ENCODE measurements around the gene GABRE. TPM values are rescaled to one million over a fixed set of nuclear protein-coding genes. Genes with fewer than 3 reads are reported as not detected.

Gene GABRE
- total RNA-seq, 2 experiments from 2014 or later: not detected

DNA sequence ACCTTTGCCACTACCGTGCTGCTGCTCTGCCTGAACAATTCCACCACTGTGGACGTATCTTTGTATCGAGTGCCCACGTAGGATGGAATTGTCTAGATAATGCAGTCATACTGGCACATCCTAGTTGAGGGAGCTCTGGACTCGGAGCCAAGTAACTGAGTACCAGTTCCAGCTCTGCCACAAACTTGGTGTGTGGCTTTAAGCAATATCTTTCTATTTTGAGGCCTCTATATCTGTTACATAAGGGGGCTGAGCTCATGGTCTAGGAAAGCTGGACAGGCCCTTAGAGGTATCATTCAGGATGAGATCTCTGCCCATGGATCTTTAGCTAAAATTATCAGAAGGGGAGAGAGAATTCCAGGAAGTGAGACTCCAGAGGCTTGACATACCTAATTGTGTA, 12.4 kb downstream of the GABRE start:
- Histone ChIP-seq H3K9me3 (ENCODE audit: control insufficient read depth in 1 of 2, insufficient read depth in 1 of 2, low read length in 2 of 2) (no peaks in the 10 kb centered on the region), H3K4me1 (ENCODE audit: insufficient read depth, low read length) (no peaks in the 10 kb centered on the region), H3K4me3 (ENCODE audit: low read length) (no peak overlapping the region), H3K27ac (ENCODE audit: low read depth in 1 of 2, low read length in 2 of 2) (no peak overlapping the region), H3K36me3 (ENCODE audit: insufficient read depth, low read length) (no peaks in the 10 kb centered on the region), H3K27me3 (ENCODE audit: control insufficient read depth in 1 of 2, insufficient read depth in 2 of 2, low read length in 2 of 2) (no peaks in the 10 kb centered on the region)
- no peaks in the 10 kb centered on the region for H3K27me3 Mint-ChIP-seq
- no peaks in the 10 kb centered on the region for H3K4me1 Mint-ChIP-seq (ENCODE audit: low read depth)
- ATAC-seq (ENCODE audit: poor library complexity) (no peak), DNase-seq (no peak)
- no peaks in the 10 kb centered on the region for H3K9me3 Mint-ChIP-seq
- CTCF ChIA-PET: no interaction called here
- H3K4me3 Mint-ChIP-seq: no peak overlapping the region
- intact Hi-C loops (cut with DNase I, micrococcal nuclease): no loop called here
- no peaks in the 10 kb centered on the region for H3K36me3 Mint-ChIP-seq (ENCODE audit: low read depth)
- no peak overlapping the region for H3K27ac Mint-ChIP-seq
- TF ChIP-seq, protein P1, sequence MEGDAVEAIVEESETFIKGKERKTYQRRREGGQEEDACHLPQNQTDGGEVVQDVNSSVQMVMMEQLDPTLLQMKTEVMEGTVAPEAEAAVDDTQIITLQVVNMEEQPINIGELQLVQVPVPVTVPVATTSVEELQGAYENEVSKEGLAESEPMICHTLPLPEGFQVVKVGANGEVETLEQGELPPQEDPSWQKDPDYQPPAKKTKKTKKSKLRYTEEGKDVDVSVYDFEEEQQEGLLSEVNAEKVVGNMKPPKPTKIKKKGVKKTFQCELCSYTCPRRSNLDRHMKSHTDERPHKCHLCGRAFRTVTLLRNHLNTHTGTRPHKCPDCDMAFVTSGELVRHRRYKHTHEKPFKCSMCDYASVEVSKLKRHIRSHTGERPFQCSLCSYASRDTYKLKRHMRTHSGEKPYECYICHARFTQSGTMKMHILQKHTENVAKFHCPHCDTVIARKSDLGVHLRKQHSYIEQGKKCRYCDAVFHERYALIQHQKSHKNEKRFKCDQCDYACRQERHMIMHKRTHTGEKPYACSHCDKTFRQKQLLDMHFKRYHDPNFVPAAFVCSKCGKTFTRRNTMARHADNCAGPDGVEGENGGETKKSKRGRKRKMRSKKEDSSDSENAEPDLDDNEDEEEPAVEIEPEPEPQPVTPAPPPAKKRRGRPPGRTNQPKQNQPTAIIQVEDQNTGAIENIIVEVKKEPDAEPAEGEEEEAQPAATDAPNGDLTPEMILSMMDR (IDR thresholded peaks at IDR 0.05): no peak
- POLR2A ChIA-PET: no interaction called here

DNA sequence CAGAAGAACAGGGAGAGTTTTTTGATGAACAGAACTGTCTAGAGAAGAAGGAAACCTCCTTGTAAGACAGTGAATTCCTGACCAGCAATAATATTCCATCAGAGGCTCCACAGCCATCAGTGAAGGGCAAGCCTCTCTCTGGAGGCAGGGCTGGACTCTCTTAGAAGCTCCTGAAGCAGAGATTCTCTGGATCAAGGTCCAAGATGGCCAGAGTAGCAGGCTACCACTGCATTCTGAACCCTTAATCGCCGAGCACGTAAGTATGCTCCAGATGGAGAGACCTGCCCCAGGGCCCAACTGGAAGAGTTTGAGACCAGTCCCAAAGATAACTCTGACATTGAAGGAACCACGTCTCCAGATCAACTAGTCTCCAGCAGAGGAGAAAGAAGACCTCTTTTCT, 16.4 kb downstream of the GABRE start:
- Mint-ChIP-seq H3K36me3 (ENCODE audit: low read depth) (no peaks in the 10 kb centered on the region), H3K4me3 (no peak overlapping the region), H3K9me3 (no peaks in the 10 kb centered on the region), H3K4me1 (ENCODE audit: low read depth) (no peaks in the 10 kb centered on the region), H3K27ac (no peak overlapping the region), H3K27me3 (no peaks in the 10 kb centered on the region)
- no peak for DNase-seq
- Histone ChIP-seq H3K9me3 (ENCODE audit: control insufficient read depth in 1 of 2, insufficient read depth in 1 of 2, low read length in 2 of 2) (peaks cover 0 to 3% of the 10 kb centered on the region in 2 experiments), H3K4me3 (ENCODE audit: low read length) (no peak overlapping the region), H3K4me1 (ENCODE audit: insufficient read depth, low read length) (no peaks in the 10 kb centered on the region), H3K27ac (ENCODE audit: low read depth in 1 of 2, low read length in 2 of 2) (no peak overlapping the region), H3K36me3 (ENCODE audit: insufficient read depth, low read length) (no peaks in the 10 kb centered on the region), H3K27me3 (ENCODE audit: control insufficient read depth in 1 of 2, insufficient read depth in 2 of 2, low read length in 2 of 2) (no peaks in the 10 kb centered on the region)
- CTCF ChIA-PET: no interaction called here
- POLR2A ChIA-PET: no interaction called here
- ATAC-seq (ENCODE audit: poor library complexity): no peak
- intact Hi-C loops (cut with DNase I, micrococcal nuclease): no loop called here
- TF ChIP-seq, protein P1 (IDR thresholded peaks at IDR 0.05): no peak

DNA sequence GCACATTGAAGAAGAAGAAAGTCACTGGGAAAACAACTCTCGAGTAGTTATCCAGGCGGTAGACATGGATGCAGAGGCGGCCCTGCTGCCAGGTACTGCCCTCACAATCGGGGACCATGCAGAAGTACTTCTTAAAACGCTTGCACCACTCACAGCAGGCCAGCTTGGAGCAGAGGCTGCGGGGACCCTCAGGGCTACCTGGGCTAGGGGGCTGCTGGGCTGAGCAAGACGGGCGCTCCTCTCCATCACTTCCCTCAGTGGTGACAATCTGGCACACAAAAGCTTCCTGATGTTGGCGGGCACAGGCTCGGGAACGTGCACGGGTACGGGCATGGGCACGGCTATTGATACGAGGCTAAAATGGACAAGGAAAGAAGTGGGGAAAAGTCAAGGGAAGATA, 19.7 kb downstream of the GABRE start:
- H3K9me3 Mint-ChIP-seq: no peaks in the 10 kb centered on the region
- no peaks in the 10 kb centered on the region for H3K27me3 ChIP-seq (ENCODE audit: control insufficient read depth in 1 of 2, insufficient read depth in 2 of 2, low read length in 2 of 2)
- no peak for DNase-seq
- no peaks in the 10 kb centered on the region for H3K36me3 ChIP-seq (ENCODE audit: insufficient read depth, low read length)
- TF ChIP-seq, protein P1 (IDR thresholded peaks at IDR 0.05): no peak
- H3K27ac ChIP-seq (ENCODE audit: low read depth in 1 of 2, low read length in 2 of 2): no peak overlapping the region
- intact Hi-C loops (cut with DNase I, micrococcal nuclease): no loop called here
- H3K27ac Mint-ChIP-seq: no peak overlapping the region
- POLR2A ChIA-PET: no interaction called here
- CTCF ChIA-PET: no interaction called here
- H3K4me1 Mint-ChIP-seq (ENCODE audit: low read depth): no peaks in the 10 kb centered on the region
- no peak overlapping the region for H3K4me3 ChIP-seq (ENCODE audit: low read length)
- no peak for ATAC-seq (ENCODE audit: poor library complexity)
- H3K36me3 Mint-ChIP-seq (ENCODE audit: low read depth): no peaks in the 10 kb centered on the region
- no peaks in the 10 kb centered on the region for H3K4me1 ChIP-seq (ENCODE audit: insufficient read depth, low read length)
- H3K27me3 Mint-ChIP-seq: no peaks in the 10 kb centered on the region
- H3K9me3 ChIP-seq (ENCODE audit: control insufficient read depth in 1 of 2, insufficient read depth in 1 of 2, low read length in 2 of 2): peaks cover 0 to 3% of the 10 kb centered on the region in 2 experiments
- H3K4me3 Mint-ChIP-seq: no peak overlapping the region
